NOMO-1 (cell line): ENCODE measurements around the gene RIF1.

Experiments used
- DNase-seq, 2 experiments: peaks; one replicate each; lab custom pipeline; 2025; ENCODE audit not compliant: unreplicated experiment in 2 of 2; lab: John Stamatoyannopoulos, UW

The RIF1 gene, protein sequence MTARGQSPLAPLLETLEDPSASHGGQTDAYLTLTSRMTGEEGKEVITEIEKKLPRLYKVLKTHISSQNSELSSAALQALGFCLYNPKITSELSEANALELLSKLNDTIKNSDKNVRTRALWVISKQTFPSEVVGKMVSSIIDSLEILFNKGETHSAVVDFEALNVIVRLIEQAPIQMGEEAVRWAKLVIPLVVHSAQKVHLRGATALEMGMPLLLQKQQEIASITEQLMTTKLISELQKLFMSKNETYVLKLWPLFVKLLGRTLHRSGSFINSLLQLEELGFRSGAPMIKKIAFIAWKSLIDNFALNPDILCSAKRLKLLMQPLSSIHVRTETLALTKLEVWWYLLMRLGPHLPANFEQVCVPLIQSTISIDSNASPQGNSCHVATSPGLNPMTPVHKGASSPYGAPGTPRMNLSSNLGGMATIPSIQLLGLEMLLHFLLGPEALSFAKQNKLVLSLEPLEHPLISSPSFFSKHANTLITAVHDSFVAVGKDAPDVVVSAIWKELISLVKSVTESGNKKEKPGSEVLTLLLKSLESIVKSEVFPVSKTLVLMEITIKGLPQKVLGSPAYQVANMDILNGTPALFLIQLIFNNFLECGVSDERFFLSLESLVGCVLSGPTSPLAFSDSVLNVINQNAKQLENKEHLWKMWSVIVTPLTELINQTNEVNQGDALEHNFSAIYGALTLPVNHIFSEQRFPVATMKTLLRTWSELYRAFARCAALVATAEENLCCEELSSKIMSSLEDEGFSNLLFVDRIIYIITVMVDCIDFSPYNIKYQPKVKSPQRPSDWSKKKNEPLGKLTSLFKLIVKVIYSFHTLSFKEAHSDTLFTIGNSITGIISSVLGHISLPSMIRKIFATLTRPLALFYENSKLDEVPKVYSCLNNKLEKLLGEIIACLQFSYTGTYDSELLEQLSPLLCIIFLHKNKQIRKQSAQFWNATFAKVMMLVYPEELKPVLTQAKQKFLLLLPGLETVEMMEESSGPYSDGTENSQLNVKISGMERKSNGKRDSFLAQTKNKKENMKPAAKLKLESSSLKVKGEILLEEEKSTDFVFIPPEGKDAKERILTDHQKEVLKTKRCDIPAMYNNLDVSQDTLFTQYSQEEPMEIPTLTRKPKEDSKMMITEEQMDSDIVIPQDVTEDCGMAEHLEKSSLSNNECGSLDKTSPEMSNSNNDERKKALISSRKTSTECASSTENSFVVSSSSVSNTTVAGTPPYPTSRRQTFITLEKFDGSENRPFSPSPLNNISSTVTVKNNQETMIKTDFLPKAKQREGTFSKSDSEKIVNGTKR (N-terminal part only)

DNA sequence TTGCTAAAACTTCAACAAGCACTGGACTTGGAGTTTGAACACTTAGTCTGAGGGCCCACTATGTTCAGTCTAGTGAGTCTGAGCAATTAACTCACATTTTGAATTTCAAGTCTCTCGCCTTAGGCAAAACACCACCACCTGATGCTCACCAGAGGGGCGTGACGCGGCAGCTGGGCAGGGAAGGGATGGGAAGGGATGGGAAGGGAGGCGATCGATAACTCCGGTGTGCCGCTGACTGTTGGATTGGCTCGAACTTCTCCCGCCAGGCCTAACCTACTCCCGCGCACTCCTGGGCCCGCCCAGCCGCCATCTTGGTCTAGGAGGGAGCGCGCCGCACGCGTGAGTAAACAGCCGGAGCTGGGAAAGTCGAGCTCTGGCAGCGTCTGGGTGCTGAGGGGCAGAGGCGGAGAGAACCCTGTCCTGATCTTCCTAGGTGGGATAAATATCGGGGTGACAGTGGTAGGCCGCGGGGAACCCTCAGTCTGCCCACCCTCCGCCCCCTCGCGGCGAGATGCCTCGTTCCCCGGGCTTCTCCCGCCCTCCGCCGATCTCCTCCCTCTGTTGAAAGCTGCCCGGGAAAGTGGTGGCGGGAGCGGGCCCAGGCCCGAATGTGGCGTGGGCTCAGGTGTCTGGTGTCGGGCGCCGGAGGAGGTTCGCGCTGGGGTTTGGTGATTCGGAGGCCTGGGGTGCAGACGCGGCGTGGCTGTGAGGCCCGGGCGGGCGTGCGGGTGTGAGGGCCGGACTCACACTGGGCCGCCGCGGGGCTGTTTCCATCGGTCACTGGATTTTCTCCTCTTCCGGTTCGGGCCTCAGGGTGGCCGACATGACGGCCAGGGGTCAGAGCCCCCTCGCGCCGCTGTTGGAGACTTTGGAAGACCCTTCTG is at the start of gene RIF1:
RIF1 (plus strand) TSS at position 302 of the 884 bp plus-strand sequence; CDS start at position 824, 522 bp downstream.
- peak; percentile 82 to 86 for DNase-seq

DNA sequence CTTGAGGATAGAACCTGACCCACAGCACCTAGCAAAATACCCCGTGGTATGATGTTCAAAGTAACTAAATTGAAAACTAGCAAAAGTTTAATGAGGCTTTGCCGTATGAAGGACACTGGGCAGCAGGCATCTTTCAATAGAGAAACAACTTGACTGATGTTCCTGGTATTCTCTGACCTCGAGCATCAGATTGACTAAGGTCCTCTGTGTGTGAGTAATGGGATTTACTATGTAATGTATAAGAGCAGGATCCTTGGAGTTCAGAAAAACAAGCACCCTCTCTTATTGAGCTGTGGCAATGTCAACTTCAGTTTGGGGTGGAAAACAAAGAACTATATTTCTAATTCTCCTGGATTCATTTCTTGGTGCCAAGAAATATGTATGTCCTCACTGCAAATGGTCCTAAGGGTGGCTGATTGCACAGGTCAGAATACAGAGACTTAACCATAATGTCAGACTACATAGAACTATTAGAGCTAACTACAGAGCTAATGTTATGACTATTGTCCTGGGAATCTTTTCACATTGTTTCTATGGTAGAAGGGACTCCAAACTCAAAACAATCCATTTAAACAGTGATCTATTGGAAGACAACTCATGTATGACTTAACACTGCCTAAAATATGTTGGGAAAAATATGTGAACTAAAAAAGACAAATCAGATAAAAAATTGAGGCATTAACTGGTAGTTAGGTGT is 47.9 kb upstream of the RIF1 start:
- DNase-seq: no peak

DNA sequence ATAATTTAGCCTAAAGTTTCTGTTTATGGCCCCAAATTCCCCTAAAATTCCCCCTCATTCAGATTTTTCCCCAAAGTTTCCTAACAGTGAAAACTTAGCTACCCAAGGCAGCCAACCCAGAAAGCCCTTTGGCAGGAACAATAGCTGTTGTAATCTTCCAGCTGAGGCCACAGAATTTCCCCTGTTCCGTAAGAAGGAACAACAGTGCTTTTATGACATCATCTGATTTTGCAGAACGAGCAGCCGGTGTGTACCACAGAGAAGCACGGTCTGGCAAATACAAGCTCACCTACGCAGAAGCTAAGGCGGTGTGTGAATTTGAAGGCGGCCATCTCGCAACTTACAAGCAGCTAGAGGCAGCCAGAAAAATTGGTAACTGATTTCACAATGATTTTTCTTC is 46.0 kb upstream of the RIF1 start:
- peak; percentile 63 to 70 for DNase-seq

DNA sequence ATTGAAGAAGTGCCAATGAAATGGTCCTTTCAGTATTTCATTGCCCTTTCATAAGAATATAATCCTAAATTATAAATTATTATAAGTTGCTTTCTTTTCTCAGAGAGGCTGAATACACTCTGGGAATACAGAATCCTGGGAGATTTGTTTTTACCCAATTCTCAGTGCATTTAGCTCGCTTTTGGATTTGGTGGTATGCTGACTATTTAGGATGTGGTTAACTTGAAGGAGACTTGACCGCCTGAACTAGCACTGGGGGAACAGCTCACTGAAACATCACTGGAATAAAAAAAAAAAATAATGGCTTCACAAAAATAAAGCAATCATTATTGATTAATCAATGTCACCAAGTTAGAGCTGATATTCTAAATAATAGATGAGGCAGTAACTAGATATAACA is 42.1 kb upstream of the RIF1 start:
- no peak for DNase-seq

DNA sequence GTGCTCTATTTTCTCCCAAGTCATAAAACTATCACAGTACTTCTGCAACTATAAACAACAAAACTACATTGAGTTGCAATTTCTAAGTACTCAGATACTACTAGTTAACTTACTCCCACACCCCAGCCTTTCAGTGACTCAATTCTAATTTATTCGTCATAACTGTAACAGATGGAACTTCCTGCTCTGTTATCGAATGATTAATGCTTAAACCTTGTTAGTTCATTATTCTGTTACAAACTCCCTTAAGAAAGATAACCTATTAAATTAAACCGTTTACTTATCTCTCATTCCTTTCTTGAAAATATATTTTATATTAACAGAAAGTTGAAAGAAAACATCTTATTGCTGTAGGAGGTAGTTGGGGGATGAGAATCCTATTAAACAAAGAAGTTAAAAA is 35.3 kb upstream of the RIF1 start:
- DNase-seq: no peak

DNA sequence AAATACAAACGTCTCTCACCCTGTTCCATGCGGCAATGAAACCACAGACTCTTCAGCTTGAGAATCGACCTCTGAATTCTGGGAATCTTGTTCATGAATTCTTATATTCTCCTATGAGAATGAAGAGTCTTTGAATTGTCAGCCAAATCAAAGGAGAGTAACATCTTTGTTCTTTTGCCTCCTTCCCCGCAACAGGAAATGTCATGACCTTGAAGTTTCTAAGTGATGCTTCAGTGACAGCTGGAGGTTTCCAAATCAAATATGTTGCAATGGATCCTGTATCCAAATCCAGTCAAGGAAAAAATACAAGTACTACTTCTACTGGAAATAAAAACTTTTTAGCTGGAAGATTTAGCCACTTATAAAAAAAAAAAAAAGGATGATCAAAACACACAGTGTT is 30.5 kb upstream of the RIF1 start:
- DNase-seq: no peak

DNA sequence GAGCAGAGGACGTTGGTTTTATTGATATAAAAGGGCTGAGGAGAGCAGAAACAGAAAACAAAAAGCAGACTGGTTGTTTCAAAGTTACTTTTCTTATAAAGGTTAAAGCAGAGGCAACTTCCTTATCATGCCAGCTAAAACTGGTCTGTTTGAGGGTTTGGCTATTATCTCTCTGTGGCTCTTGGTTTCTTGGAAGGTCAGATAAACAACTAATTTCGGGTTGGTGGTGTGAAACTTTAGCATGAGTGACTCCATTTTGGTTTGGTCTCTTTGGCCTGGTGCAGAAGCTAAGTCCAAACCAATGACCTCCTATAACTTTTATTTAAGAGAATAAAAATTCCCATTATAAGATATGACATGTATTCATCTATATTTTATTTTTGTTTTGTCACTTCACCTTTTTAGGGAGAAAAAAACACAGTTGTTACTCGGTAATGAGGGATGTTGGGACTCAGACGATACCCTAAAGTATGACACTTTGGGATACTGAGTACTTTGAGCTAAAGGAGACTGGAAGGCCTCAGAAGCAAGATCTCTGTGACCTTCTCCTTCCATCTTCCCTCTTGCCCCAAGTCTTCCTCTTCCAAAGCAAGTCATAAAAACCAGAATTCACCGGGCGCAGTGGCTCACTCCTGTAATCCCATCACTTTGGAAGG is 29.0 kb upstream of the RIF1 start:
- no peak for DNase-seq

DNA sequence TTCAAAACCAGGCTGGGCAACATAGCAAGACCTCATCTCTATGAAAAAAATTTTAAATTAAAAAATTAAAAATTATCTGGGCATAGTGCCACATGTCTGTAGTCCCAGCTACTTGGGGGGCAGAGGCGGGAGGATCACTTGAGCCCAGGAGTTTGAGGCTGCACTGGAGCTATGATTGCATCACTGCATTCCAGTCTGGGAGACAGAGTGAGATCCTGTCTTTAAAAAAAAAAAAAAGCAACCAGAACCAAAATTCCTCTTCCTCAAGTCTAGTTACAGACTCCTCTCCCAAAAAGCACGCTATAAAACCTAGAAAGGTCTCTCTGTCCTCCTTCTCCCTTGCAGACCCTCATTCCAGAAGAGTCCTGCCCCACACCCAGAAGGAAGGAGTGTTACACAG is 28.4 kb upstream of the RIF1 start:
- DNase-seq: no peak

DNA sequence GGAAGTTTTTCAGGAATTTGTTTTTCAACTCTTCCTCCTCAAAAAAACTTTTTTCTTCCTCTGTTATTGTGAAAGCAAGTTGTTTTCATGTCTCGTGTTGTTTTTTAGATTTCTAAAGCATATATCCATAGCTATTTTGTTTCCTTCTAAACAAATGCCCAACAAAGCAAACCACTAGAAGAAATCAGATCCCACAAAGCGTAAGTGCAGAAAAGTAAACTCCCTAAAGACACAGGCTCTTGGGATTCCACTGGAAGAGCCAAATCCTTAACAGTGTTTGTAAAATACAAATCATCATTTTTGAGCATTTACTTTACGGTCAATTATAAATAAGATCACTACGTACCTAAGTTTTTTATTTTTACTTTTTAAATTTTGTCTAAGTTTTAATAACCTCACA is 21.7 kb upstream of the RIF1 start:
- DNase-seq: no peak

DNA sequence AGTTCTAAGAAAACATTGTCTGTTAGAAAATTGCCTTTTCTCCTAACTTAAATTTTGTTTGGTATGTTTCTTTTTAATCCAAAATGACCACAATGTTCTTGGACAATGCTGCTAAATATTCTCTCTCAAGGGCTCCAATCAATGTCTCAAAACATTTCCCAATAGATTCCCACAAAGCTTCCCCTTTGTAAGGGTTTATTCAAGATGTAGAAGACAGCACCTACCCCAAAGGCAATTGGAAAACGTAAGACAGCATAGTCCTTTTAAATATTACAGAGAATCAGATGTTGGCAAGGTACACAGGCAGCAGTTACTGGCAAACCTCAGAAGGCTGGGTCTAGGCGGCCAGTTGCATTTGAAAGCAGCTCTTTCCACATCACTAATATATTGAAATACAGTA is 18.3 kb upstream of the RIF1 start:
- DNase-seq: no peak

DNA sequence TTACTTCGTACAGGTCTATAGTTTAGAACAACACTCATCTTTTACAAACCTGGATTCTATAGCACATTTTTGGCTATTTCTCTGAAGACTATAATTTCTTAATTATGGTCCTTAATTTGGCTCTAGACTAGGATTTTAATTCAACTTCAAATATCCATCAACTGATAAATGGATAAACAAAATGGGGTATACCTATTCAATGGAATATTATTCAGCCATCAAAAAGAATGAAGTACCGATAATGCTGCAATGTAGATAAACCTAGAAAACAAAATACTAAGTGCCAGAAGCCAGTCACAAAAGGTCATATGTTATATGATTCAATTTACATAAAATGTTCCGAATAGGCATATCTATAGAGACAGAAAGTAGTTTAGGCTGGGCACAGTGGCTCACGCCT is 15.2 kb upstream of the RIF1 start:
- DNase-seq: no peak

DNA sequence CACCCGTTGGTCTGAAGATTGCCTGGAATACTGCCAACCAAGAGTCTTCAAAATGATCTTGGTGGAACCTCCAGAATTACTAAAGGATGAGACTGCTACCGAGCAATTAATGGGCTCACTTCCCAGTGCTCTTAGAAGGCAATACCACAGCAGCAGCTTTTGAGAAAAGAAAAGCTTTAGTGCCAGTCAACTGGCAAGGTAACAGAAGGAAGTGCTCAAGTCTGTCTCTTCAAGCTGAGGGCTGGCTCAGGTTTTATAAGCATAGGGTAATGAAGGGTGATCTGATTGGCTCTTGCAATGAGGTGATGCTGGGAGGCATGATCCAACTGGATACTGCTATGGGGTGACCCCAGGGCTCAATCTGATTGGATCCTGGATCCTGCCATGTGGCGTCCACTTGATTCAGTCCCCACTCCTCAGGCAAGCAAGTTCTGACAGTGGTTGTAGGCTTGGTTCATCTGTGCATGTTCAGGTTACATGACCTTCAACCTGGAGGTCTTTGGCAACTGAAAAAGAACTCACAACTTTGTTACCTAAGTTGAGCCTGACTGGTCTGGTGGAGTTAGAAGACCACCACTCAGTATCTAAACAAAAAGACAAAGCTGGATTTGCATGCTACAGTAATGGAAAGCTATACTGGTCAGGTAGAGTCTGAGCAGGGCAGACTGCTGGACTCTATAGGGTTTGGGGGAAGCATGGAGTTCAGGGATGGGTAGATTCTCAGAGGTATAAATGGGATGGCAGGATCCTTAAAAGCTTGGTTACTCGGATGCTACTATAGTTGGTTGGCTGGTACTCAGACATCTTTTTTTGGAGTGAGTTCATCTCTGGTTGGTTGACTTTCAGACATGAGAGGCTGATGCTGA is 14.0 kb upstream of the RIF1 start:
- no peak for DNase-seq

DNA sequence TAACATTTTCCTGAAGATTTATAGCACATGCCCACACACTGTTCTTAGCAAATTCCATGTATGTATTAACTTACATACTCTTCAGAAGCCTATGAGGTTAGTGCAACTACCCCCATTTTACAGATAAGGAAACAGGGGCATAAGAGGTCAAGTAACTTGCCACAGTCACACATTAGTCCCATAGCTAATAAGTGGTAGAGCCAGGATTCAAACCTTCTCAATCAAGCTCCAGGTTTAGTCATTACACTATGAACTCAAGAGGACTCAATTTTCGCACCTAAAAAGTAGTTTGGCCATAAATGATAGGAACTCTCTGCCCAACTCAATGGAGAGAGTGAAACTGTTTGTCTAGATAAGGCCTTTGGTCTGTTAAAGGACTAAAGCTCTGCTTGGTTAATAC is 9.7 kb upstream of the RIF1 start:
- no peak for DNase-seq

DNA sequence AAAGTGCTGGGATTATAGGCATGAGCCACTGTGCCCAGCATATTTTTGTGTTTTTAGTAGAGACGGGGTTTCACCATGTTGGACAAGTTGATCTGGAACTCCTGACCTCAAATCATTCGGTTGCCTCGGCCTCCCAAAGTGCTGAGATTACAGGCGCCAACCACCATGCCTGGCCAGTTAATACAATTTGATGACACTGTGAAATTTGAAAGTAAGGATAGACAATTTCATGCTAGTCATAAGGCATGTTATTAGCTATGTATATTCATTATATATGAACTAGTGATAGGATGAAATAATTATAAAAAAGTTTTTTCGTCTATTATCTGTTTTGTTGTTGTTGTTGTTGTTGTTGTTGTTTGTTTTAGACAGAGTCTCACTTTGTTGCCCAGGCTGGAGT is 8.6 kb upstream of the RIF1 start:
- no peak for DNase-seq

DNA sequence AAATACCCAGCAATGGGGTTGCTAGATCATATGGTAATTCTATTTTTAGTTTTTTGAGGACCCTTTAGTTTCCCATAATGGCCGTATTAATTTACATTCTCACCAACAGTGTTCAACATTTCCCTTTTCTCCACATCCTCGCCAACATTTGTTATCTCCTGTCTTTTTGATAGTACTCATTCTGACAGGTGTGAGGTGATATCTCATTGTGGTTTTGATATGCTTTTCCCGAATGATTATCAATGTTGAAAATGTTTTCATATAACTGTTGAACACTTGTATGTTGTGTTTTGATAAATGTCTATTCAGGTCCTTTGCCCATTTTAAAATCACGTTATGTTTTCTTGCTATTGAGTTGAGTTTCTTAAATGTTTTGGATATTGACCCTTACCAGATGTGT is 5.8 kb upstream of the RIF1 start:
- DNase-seq: no peak

DNA sequence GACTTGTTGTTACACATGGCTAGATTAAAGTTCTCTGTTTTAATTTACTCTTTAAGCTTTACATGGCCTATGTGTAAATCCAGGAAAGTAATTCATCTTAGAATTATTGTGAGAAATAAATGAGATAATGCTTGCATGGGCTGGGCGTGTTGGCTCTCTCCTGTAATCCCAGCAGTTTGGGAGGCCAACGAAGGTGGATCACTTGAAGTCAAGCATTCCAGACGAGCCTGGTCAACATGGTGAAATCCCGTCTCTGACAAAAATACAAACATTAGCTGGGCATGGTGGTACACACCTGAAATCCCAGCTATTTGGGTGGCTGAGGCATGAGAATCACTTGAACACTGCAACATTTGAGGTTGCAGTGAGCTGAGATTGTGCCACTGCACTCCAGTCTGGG is 4.3 kb upstream of the RIF1 start:
- no peak for DNase-seq

DNA sequence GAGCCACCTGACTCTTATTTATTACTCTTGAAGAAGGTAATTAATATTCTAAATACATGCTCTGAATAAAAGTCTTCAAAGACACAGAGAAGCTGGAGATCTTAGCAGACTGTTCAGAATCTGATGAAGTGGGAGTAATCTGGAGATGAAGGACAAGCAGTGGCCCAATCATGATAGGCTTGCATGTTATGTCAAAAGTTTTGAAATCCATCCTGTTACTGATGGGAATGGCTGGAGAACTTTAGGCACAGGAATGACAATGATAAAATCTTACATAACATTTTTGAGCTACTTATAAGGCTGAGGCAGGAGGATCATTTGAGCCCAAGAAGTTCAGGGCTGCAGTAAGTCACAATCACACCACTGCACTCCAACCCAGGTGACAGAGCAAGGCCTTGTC is 2.4 kb upstream of the RIF1 start:
- no peak for DNase-seq
